A673 (cell line): ENCODE measurements around the gene TSPAN12.

Experiments used
- CTCF ChIP-seq: fragments of 300-800, 200-600 bp; sonication (generic); conservative IDR thresholded peaks from 2 replicates; pipeline ENCODE4 v1.5.1; 2017; ENCODE audit warnings: low read depth, mild to moderate bottlenecking, antibody characterized with exemption, low read length, moderate library complexity, mixed read lengths
- EZH2 ChIP-seq: fragments of 200-600 bp; sonication (generic); IDR thresholded peaks from 2 replicates; pipeline ENCODE4 v1.6.1; 2017; ENCODE audit warnings: borderline replicate concordance, low read depth, mild to moderate bottlenecking, mixed read lengths, antibody characterized with exemption, low read length; ENCODE audit not compliant: poor library complexity, severe bottlenecking

- TF ChIP-seq CTCF (no peak), EZH2 (no peak)
Observed at GRCh38 chr7:120867932-120868331, 10.0 kb upstream of the TSPAN12 start.
